ENCODE measurements around the gene C3.
"Not testable (repeated sequence)": the region's sequence is repeated elsewhere in the genome, so short reads cannot be mapped to it uniquely, and the experiment has no call there.

C3 gene

DNA sequence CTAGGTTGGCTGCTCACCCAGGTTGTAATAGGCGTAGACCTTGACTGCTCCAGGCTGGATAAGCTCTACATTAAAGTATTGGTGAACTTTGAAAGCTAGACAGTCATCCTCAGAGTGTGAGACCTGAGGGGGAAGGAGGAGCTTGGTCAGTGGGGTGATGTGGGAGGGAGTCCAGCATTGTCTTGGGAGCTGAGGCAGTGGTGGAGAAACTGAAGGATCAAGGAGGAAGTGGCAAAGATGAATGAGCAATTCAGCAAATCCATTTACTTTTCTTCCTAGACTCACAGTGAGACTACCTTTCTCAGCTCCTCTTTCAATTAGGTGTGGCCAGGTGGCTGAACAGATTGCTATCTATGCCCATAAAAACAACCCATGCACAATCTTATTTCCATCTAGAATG lies 40.3 kb downstream of the C3 start:
- ATAC-seq, result no peak
- Mint-ChIP-seq H3K4me1 (peaks cover 70% of the 10 kb centered on the region), H3K27ac (peak overlapping the region; percentile 79), H3K36me3 (peaks cover 10% of the 10 kb centered on the region), H3K4me3 (no peak overlapping the region), H3K9me3 (peaks cover 5% of the 10 kb centered on the region)
- no peak for DNase-seq (ENCODE audit: low spot score in 2 of 2)

DNA sequence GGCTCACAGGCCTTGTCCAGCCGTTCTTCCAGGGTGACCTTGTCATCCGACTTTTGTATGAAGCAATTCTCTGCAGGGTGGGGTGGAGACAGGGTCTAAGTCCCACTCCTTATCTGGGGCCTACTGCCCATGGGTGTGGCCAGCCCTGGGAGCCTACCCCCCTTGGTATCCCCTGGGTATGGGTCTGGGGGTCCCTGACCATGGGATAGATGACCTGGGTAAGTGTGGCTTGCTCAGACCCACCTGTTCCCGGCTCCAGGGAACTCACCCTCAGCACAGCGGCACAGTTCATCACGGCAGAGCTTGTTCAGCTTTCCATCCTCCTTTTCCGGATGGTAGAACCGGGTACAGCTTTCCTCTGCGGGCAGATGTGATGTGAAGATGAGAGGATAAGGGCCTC lies 41.3 kb downstream of the C3 start:
- Mint-ChIP-seq H3K4me3 (peak overlapping the region; percentile 65), H3K36me3 (peaks cover 16% of the 10 kb centered on the region), H3K9me3 (peaks cover 5% of the 10 kb centered on the region), H3K27ac (peak overlapping the region; percentile 79), H3K4me1 (peaks cover 70% of the 10 kb centered on the region)
- DNase-seq (ENCODE audit: low spot score in 2 of 2), result no peak
- no peak for ATAC-seq

DNA sequence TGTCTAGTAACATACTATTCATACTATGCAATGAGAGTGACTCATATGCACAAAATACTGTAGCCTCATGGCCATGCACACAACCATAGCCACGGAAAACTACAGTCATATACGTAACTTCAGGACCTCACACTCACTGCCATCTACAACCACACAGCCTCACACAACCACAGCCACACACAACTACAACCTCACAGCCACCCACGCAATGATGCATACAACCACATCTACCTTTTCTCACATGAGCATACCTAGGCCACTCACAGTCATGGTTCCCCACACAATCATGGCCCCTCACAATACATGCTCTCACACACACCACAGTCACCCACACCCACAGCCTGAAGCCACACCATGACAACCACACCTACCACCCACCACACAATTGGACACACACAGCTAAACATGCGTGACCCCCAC lies 41.8 kb downstream of the C3 start:
- peak; percentile 94 for ATAC-seq
- H3K4me1 Mint-ChIP-seq, result peaks cover 72% of the 10 kb centered on the region

DNA sequence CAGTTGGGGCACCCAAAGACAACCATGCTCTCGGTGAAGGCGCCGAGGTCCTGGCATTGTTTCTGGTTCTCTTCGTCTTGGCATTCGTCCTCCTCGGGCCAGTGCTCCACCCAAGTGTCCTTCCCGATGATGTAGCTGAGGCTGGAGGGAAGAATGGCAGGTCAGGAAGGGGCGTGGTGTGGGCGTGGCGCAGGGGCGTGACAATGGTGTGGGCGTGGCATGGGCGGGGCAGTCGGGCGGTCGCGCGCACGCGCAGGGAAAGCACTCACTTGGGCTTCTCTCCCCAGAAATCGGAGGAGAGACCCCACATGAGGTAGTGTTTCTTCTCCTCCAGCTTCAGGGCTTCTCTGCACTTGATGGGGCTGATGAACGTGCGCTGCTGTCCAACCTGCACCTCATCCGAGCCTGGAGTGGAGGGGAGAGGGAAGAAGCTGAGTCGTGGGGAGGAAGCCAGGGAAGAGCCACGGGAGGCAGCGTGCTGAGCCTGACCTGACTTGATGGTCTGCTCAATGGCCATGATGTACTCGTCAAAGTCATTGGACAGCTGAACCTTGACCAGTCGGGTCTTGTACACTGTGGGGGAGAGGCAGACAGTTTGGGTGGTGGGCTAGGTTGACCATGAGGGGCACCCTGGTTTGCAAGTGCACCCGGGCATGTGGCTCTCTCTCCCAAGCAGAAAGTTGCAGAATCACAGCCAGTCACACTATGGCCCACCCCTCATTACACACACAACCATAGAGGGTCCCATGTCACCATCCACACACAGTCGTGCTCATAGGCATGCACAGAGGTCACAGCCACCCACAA lies 42.4 kb downstream of the C3 start:
- Mint-ChIP-seq H3K27ac (peak overlapping the region; percentile 79), H3K36me3 (peaks cover 16% of the 10 kb centered on the region), H3K4me1 (peaks cover 72% of the 10 kb centered on the region), H3K9me3 (peaks cover 5% of the 10 kb centered on the region), H3K4me3 (peak overlapping the region; percentile 65)
- DNase-seq (ENCODE audit: low spot score in 2 of 2) (peak; percentile 55 to 84), ATAC-seq (no peak)

More for the DNA sequence above, 41.8 kb downstream of the C3 start:
- Mint-ChIP-seq H3K4me3 (peak overlapping the region; percentile 65), H3K27ac (peak overlapping the region; percentile 79), H3K9me3 (peaks cover 5% of the 10 kb centered on the region), H3K36me3 (peaks cover 16% of the 10 kb centered on the region)
- peak; percentile 54 to 86 for DNase-seq (ENCODE audit: low spot score in 2 of 2)

DNA sequence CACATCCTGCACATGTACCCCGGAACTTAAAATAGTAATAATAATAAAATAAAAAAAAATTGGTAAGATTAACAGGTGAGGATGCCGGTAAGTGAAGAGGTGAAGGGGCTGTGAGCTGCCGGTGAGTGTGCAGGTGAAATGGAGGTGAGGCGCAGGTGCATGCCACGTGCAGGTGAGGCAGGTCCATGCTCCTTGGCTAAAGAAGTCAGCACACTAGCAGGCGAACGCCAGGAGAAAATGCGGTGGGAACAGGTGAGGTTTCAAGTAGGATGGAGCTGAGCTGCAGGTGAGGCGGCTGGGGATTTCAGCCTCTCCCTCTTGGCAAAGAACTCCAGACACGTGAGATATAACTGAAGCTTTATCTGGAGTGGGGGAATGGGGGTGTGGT lies 43.0 kb downstream of the C3 start:
- H3K4me3 Mint-ChIP-seq, result peak overlapping the region; percentile 65
- peak overlapping the region; percentile 79 for H3K27ac Mint-ChIP-seq
- peaks cover 75% of the 10 kb centered on the region for H3K4me1 Mint-ChIP-seq
- H3K9me3 Mint-ChIP-seq, result peaks cover 5% of the 10 kb centered on the region
- DNase-seq (ENCODE audit: low spot score in 2 of 2) (no peak), ATAC-seq (no peak)
- H3K36me3 Mint-ChIP-seq, result peaks cover 16% of the 10 kb centered on the region

DNA sequence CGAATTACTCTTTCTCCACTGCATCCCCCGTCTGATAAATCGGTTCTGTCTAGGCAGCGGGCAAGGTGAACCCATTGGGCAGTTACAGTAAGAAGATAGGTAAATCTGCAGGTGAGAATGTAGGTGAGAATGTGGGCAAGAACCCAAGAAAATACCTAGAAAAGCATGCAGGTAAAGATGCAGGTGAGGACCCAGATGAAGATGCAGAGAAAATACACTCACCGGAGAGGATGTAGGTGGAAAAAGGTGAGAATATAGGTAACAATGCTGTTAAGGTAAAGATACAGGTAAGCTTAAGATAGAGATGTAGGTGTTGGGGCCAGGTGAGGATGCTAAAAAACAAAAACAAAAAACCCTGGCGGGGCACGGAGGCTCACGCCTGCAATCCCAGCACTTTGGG lies 44.2 kb downstream of the C3 start:
- ATAC-seq (no peak), DNase-seq (ENCODE audit: low spot score in 2 of 2) (no peak)
- H3K9me3 Mint-ChIP-seq, result peaks cover 5% of the 10 kb centered on the region
- H3K4me3 Mint-ChIP-seq, result no peak overlapping the region
- H3K27ac Mint-ChIP-seq, result no peak overlapping the region
- H3K36me3 Mint-ChIP-seq, result peaks cover 21% of the 10 kb centered on the region
- peaks cover 84% of the 10 kb centered on the region for H3K4me1 Mint-ChIP-seq

DNA sequence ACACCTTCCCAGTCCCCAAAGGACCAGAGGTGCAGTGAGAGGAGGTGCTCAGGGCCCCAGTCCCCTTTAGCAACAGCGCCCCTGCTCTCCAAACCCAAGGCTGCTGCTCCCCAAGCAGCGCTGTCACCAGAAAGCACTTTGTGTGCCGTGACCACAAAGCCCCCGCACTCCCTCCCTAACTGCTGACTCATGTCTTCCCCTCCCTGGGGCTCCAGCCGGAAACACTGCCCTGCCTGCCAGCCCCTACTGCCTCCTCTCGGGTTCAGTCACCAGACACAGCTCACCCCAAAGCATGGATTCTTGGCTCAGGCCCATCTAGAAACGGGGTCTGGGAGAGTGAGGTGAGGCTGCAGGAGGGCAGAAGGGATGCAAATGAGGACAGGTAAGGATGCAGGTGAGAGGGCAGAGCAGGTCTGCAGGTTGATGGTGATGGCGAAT lies 45.6 kb downstream of the C3 start:
- Mint-ChIP-seq H3K4me1 (peaks cover 86% of the 10 kb centered on the region), H3K4me3 (peak overlapping the region; percentile 60), H3K27ac (peak overlapping the region; percentile 84), H3K9me3 (peaks cover 5% of the 10 kb centered on the region), H3K36me3 (peaks cover 21% of the 10 kb centered on the region)
- DNase-seq (ENCODE audit: low spot score in 2 of 2) (peak; percentile 76 to 97), ATAC-seq (peak; percentile 69)

DNA sequence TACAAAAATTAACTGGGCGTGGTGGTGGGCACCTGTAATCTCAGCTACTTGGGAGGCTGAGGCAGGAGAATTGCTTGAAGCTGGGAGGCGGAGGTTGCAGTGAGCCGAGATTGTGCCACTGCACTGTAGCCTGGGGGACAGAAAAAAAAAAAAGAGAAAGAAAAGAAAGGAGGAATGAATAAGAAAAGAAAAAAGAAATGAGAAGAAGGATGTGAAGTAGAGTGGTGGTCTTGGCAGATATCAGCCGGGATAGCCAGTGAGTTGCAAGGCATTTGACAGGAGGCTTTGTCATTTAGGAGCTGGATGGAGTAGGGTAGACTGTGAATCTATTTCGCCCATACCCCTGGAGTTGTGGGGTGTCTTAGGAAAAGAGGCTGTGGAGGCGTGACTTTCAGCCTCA lies 46.0 kb downstream of the C3 start:
- not testable (repeated sequence) for DNase-seq (ENCODE audit: low spot score in 2 of 2); H3K9me3 Mint-ChIP-seq; ATAC-seq
- Mint-ChIP-seq H3K27ac (peak overlapping the region; percentile 84), H3K36me3 (peaks cover 21% of the 10 kb centered on the region), H3K4me1 (peaks cover 86% of the 10 kb centered on the region), H3K4me3 (peak overlapping the region; percentile 60)

DNA sequence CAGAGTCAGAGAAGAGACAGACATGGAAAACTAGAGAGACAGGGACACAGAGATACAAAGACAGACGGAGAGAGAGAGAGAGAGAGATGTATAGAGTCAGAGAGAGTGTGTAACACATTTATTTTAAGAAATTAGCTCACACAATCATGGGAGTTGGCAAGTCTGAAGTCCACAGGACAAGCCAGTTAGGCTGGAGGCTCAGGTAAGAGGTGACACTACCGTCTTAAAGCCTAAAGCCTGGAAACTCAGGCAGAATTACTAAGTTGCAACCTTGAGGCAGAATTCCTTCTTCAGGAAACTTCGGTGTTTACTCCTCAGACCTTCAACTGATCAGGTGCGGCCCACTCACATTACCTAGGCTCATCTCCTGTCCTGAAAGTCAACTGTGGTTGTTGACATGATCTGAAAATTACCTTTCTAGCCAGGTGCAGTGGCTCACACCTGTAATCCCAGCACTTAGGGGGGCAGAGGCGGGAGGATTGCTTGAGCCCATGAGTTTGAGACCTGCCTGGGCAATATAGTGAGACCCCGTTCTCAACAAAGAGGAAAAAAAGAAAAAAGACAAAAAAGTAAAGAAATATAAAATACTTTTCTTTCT lies 47.7 kb downstream of the C3 start:
- Mint-ChIP-seq H3K27ac (no peak overlapping the region), H3K4me1 (peaks cover 78% of the 10 kb centered on the region), H3K4me3 (no peak overlapping the region), H3K9me3 (peaks cover 4% of the 10 kb centered on the region), H3K36me3 (peaks cover 11% of the 10 kb centered on the region)
- no peak for ATAC-seq
- DNase-seq (ENCODE audit: low spot score in 2 of 2), result no peak

DNA sequence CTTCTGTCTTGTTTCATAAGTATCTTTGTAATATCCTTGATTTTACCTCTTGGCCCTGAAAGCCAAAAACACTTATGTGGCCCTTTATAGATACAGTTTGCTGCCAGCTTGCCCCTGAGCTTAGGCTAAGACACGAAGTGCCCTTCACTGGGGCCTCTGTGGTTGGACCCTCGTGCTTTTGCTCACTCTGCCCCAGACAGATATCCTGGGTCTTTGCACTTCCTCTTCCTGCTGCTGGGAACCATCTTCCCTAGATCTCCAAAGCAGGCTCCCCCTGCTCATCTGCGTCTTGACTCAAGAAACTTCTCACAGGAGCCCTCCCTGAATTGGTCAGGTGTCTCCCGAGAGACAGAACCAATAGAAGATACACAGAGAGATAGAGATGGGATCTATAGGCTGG lies 48.5 kb downstream of the C3 start:
- no peaks in the 10 kb centered on the region for H3K9me3 Mint-ChIP-seq
- peaks cover 11% of the 10 kb centered on the region for H3K36me3 Mint-ChIP-seq
- peaks cover 77% of the 10 kb centered on the region for H3K4me1 Mint-ChIP-seq
- peak overlapping the region; percentile 2 for H3K27ac Mint-ChIP-seq
- H3K4me3 Mint-ChIP-seq, result no peak overlapping the region
- ATAC-seq, result no peak
- DNase-seq (ENCODE audit: low spot score in 2 of 2), result no peak

DNA sequence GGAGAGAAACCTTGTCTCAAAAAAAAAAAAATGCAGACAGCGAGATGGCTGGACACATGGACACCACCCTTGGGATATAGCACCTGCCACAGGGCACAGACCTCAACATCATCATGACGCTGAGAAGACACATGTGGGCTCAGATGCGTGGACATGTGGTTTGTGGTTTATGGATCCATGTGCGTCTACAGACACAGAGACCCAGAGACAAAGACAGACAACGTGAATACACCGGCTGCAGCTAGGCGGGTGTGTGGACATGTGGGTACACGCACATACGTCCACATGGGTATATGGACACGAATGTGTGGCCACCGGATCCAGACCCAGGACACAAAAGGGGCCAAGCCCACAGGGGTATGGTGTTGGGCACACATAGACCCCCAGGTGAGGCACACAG lies 51.8 kb downstream of the C3 start:
- Mint-ChIP-seq H3K9me3 (no peaks in the 10 kb centered on the region), H3K4me3 (no peak overlapping the region), H3K27ac (peak overlapping the region; percentile 95), H3K4me1 (peaks cover 46% of the 10 kb centered on the region), H3K36me3 (peaks cover 5% of the 10 kb centered on the region)
- ATAC-seq, result no peak
- DNase-seq (ENCODE audit: low spot score in 2 of 2), result no peak

DNA sequence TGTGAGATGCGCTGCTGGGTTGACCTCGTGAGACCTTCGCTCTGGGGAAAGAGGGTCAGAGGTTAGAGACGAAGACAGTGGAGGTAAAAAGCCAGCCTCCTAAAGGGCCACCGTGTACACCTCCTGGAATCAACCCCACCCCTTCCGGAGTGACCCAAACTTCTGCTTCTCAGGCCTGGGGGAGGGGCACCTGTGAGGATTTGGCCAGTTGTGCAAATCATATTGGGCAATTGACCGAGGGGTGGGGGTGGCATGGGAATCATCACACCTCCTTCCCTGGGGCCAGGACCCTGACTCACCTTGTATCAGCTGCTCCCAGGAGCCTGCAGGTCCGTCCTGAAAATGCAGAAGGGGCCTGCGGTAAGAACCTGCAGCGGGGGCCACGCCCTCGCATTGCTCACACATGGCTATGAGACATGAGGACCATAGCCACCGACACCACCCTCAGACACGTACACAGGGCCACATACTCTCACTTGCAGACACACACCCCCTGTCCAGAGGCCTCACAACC lies 53.3 kb downstream of the C3 start:
- ATAC-seq (peak; percentile 47), DNase-seq (ENCODE audit: low spot score in 2 of 2) (peak in 1 of 2 donors; percentile 69)
- H3K9me3 Mint-ChIP-seq, result no peaks in the 10 kb centered on the region
- peaks cover 4% of the 10 kb centered on the region for H3K36me3 Mint-ChIP-seq
- no peak overlapping the region for H3K4me3 Mint-ChIP-seq
- peaks cover 39% of the 10 kb centered on the region for H3K4me1 Mint-ChIP-seq
- H3K27ac Mint-ChIP-seq, result peak overlapping the region; percentile 95

DNA sequence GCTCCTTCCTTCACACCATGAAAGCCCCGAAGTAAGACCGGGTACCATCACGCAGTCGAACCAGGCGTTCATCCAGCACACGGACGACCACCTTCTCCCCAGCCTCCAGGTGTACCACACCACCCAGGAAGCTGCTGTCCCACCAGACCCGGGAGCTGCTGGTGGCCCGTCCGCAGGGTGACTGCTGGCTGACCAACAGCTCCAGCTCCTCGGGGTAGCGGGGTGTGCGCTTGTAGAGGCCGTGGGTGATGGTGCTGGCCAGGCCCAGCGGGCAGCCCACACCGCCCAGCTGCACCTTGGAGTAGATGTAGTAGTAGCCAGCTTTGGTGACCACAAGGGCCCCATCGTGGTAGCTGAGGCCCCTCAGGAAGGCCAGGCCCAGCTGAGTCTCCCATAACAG lies 55.5 kb downstream of the C3 start:
- Mint-ChIP-seq H3K27ac (no peak overlapping the region), H3K4me1 (peaks cover 22% of the 10 kb centered on the region), H3K36me3 (no peaks in the 10 kb centered on the region), H3K9me3 (no peaks in the 10 kb centered on the region), H3K4me3 (no peak overlapping the region)
- DNase-seq (ENCODE audit: low spot score in 2 of 2), result no peak
- no peak for ATAC-seq

DNA sequence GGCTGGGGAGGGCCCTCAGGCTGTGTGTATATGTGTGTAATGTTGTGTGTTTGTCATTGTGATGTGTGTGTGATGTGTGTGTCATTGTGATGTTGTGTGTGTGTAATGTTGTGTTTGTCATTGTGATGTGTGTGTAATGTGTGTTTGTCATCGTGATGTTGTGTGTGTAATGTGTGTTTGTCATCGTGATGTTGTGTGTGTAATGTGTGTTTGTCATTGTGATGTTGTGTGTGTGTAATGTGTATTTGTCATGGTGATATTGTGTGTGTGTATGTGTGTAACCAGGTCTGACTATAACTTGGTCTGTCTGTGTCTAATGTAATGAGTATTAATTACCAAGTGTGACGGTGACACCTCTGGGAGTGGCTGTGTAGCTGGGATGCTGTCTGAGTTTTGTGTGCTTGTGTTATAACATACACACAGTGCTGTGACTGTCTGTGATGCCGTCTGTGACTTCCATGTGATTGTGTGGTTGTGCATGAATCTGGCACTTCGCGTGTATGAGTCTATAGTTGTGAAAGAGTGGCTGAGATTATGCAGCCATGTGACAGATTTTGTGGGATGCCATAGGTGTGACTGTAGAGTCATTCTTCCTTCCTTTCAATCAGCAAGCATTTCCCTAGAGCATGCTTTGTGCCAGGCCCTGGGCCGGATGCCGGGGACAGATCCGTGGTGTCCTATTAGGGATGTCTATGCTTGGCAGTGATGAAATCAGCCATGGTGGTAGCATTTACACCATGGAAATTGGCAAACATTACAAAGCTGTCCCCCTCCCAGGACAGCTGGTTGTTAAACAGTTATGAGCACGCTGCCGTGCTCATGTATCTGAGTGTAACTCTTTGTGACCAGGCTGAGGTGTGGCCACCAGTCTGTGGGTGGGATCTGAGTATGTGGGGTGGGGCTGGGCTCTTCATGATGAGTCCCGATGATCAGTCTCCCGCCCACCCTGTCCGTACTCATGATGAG lies 56.9 kb downstream of the C3 start:
- DNase-seq (ENCODE audit: low spot score in 2 of 2) (peak in 1 of 2 donors; percentile 82), ATAC-seq (peak; percentile 79)
- H3K4me3 Mint-ChIP-seq, result no peak overlapping the region
- H3K27ac Mint-ChIP-seq, result no peak overlapping the region
- peaks cover 16% of the 10 kb centered on the region for H3K4me1 Mint-ChIP-seq
- peaks cover 12% of the 10 kb centered on the region for H3K36me3 Mint-ChIP-seq
- no peaks in the 10 kb centered on the region for H3K9me3 Mint-ChIP-seq

DNA sequence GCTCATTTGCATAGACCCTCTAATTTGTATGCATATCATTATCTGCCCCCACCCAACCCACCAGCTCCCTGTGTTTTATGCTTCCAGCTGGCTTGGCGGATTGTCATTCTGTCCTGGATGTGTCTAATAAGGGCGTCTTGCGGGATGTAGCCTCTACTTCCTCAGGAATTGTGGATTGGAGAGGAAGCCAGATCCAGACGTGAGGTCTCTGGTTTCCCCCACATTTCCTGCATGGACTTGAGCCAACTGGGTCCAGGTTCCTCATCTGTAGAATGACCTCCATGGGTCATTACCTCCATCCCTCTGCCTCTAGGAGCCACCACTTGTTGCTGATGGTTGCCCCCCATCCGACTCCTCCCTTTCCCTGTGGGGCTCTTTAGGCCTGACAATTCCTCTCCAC lies 57.7 kb downstream of the C3 start:
- Mint-ChIP-seq H3K4me3 (no peak overlapping the region), H3K36me3 (peaks cover 12% of the 10 kb centered on the region), H3K27ac (no peak overlapping the region), H3K4me1 (peaks cover 23% of the 10 kb centered on the region), H3K9me3 (no peaks in the 10 kb centered on the region)
- DNase-seq (ENCODE audit: low spot score in 2 of 2) (no peak), ATAC-seq (no peak)
